ENCODE results near the gene CHERP.

- TF ChIP-seq, protein P1, sequence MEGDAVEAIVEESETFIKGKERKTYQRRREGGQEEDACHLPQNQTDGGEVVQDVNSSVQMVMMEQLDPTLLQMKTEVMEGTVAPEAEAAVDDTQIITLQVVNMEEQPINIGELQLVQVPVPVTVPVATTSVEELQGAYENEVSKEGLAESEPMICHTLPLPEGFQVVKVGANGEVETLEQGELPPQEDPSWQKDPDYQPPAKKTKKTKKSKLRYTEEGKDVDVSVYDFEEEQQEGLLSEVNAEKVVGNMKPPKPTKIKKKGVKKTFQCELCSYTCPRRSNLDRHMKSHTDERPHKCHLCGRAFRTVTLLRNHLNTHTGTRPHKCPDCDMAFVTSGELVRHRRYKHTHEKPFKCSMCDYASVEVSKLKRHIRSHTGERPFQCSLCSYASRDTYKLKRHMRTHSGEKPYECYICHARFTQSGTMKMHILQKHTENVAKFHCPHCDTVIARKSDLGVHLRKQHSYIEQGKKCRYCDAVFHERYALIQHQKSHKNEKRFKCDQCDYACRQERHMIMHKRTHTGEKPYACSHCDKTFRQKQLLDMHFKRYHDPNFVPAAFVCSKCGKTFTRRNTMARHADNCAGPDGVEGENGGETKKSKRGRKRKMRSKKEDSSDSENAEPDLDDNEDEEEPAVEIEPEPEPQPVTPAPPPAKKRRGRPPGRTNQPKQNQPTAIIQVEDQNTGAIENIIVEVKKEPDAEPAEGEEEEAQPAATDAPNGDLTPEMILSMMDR (IDR thresholded peaks at IDR 0.05): no peak
- no peak for TF ChIP-seq POLR2A (IDR thresholded peaks at IDR 0.05)
Measured at GRCh38 chr19:16575861-16576689, 33.8 kb upstream of the CHERP start.
